Esophagus muscularis mucosa (tissue), 4 donors: ENCODE measurements around the gene MRPS31.

Source experiments
- EP300 ChIP-seq: sonication (generic); formaldehyde crosslinking; IDR thresholded peaks from one replicate; pipeline ENCODE4 v1.6.1; 2017; ENCODE audit warnings: antibody characterized with exemption
- POLR2A ChIP-seq: fragments of 450-650 bp; IDR thresholded peaks from one replicate; pipeline ENCODE4 v1.6.1; 2017; ENCODE audit warnings: antibody characterized with exemption, moderate library complexity, mild to moderate bottlenecking, low read depth
- POLR2AphosphoS5 ChIP-seq, 2 donors: sonication (generic); formaldehyde crosslinking; IDR thresholded peaks; one replicate each; pipeline ENCODE4 v1.6.1; 2017; ENCODE audit warnings: antibody characterized with exemption in 2 of 2
- TF ChIP-seq, protein P1 (sequence below), 3 experiments: fragments of 200-600 bp in 2 of 3; fragments of 450-650 bp in 1 of 3; sonication (generic) in 2 of 3; IDR thresholded peaks; one replicate each; pipeline ENCODE4 v1.5.1; 2017 to 2019; ENCODE audit warnings: antibody characterized with exemption in 3 of 3, mild to moderate bottlenecking in 2 of 3, moderate library complexity in 1 of 3

DNA sequence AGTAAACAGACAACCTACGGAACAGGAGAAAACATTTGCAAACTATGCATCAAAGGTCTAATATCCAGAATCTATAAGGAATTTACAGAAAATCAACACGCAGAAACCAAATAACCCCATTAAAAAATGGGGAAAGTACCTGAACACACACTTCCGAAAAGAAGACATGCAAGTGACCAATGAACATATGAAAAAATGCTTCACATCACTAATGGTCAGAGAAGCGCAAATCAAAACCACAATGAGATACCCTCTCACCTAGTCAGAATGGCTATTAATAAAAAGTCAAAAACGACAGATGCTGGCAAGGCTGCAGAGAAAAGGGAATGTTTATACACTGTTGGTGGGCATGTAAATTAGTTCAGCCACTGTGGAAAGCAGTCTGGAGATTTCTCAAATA, 47.9 kb upstream of the MRPS31 start:
- TF ChIP-seq, protein P1, sequence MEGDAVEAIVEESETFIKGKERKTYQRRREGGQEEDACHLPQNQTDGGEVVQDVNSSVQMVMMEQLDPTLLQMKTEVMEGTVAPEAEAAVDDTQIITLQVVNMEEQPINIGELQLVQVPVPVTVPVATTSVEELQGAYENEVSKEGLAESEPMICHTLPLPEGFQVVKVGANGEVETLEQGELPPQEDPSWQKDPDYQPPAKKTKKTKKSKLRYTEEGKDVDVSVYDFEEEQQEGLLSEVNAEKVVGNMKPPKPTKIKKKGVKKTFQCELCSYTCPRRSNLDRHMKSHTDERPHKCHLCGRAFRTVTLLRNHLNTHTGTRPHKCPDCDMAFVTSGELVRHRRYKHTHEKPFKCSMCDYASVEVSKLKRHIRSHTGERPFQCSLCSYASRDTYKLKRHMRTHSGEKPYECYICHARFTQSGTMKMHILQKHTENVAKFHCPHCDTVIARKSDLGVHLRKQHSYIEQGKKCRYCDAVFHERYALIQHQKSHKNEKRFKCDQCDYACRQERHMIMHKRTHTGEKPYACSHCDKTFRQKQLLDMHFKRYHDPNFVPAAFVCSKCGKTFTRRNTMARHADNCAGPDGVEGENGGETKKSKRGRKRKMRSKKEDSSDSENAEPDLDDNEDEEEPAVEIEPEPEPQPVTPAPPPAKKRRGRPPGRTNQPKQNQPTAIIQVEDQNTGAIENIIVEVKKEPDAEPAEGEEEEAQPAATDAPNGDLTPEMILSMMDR (IDR thresholded peaks at IDR 0.05), result no peak
- no peak for TF ChIP-seq EP300
- no peak for TF ChIP-seq POLR2A
- no peak for TF ChIP-seq POLR2AphosphoS5 (IDR thresholded peaks at IDR 0.05)
